CD1c-positive myeloid dendritic cell (primary cell): ENCODE results near the gene NNT.
"Not testable (repeated sequence)": the region's sequence is repeated elsewhere in the genome, so short reads cannot be mapped to it uniquely, and the experiment has no call there.

Experiments
- DNase-seq: peaks from one replicate; pipeline ENCODE4 v3.0.0-alpha.2; 2016; ENCODE audit errors: extremely low spot score

The NNT gene

GRCh38 chr5:43664501-43665040 is 61.6 kb downstream of the NNT start:
- no peak for DNase-seq

DNA sequence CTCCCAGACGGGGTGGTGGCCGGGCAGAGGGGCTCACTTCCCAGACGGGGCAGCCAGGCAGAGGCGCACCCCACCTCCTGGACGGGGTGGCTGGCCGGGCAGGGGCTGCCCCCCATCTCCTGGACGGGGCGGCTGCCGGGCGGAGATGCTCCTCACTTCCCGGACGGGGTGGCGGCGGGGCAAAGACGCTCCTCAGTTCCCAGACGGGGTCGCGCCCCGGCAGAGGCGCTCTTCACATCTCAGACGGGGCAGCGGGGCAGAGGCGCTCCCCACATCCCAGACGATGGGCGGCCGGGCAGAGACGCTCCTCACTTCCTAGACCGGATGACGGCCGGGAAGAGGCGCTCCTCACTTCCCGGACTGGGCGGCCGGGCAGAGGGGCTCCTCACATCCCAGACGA is 62.8 kb downstream of the NNT start:
- DNase-seq, result not testable (repeated sequence)

DNA sequence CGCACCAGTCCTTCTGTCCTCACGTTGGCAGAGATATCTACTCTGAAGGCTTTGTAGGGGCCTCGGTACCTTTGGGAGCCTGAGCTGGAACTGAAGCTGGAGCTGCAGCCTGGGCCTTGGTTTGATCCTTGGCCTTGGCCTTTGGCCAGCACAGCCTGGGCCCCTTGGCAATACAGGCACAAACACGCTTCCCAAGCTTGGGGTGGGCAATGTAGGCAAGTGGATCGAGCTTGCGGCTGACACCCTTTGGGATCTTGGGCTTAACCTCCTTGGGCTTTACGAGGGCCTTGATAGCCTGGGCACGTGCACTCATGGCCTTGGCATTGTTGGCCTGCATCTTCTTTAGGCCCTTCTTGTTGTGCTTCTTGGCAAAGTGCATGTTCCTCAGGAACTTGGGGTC is 63.7 kb downstream of the NNT start:
- not testable (repeated sequence) for DNase-seq

DNA sequence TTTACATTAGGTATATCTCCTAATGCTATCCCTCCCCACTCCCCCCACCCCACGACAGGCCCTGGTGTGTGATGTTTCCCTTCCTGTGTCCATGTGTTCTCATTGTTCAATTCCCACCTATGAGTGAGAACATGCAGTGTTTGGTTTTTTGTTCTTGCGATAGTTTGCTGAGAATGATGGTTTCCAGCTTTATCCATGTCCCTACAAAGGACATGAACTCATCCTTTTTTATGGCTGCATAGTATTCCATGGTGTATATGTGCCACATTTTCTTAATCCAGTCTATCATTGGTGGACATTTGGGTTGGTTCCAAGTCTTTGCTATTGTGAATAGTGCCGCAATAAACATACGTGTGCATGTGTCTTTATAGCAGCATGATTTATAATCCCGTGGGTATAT is 64.4 kb downstream of the NNT start:
- DNase-seq, result not testable (repeated sequence)

DNA sequence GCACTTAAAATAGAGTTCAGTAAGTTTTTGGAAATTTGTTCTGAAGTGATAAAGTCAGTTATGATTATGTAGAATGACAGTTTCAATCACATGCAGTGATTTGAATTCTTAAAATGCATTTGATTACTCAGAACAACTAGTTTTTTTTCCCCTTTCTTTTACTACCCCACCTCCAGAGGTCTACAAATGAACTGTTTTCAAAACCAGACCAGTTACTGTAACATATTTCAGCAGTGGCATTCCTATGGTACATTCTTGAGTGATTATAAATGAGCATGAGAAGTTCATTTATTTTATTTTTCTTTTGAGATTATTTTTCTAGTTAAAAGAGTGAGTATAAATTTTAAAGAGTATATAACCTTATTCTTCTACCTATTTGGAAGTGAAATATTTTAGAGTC is 71.6 kb downstream of the NNT start:
- no peak for DNase-seq

DNA sequence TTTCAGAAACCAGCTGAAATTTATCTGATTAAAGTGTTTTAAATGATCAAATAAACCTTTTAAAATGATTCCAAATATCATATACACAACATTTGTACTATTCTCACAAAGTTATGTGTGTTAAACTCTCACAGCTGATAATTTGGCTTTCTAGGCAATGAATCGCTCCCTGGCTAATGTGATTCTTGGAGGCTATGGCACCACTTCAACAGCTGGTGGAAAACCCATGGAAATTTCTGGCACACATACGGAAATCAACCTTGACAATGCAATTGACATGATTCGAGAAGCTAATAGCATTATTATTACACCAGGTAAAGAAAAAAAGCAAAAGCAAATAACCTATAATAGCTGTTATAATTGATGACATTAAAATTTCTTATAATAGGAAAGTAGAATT is 72.4 kb downstream of the NNT start:
- DNase-seq, result no peak

DNA sequence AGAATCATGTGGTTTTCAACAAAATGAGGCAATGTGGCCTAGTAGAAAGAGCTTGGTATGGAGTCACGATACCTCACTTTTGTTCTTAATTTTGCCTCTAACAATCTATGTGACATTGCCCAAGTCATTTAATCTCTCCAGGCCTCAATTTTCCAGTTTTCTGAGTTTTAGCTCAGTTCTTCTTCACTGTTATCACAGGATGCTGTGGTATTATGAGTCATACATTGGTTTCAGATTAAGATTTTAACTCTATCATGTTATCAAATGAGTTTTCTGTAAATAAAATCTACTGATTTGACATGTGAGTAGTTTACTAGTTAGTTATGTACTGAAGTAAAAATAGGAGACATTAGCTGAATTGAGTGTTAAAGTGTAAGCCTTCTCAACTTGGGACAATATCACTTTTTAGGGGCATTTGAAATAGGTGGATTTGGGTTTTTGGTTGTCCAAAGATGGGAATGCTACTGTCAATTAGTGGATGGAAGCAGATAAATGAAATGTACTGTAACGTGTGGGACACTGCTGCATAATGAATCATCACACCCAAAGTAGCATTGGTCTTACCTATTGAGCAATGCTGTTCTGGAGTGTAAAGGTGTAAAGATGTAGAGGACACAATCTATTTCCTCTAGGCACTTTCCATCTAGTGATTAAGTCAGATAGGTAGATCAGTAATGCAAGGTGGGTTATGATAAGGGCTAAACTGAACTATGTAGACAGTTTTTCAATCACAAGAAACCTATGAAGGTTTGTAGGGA is 73.3 kb downstream of the NNT start:
- no peak for DNase-seq

DNA sequence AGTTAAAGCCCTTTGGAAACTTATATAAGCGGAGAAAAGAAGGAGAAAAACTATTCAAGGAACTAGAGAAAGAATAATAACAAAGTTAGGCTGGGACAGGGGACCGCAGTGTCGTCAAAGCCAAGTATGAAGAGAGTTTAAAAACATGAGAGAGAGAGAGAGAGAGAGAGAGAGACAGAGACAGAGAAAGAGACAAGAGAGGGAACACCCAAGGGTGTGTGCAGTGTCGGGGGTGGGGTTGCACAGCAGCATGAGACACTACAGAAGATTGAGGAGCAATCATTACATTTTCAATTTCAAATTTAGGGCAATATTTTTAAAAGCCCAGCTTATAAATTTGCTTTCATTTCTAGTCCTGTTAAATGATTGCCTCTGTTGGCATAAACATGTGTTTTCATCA is 74.3 kb downstream of the NNT start:
- no peak for DNase-seq

- no peak for DNase-seq
These were observed 76.2 kb downstream of the NNT start for GRCh38 chr5:43679214-43679613.

DNA sequence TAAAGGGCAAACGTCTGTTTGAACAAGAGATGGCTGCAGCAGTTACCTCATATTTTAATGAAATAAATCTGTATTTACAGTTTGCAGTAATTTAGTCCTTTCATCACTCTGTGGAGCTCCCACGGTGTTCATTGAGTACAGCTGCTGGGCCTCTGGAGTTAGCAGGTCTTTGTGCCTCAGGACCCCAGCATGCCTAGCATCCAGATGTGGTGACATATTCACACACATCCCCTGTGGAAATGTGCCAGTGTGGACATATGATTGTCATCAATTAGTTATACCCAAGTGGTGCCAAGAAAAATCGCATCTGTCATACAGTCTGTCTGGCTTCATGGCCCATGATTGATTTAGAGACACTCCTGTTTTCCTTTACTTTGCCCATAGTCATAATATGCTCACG is 77.3 kb downstream of the NNT start:
- DNase-seq, result no peak

GRCh38 chr5:43683884-43684471 is 81.0 kb downstream of the NNT start:
- no peak for DNase-seq

- DNase-seq, result no peak
These were observed 82.4 kb downstream of the NNT start for GRCh38 chr5:43685252-43685950.

- no peak for DNase-seq
These were observed 84.3 kb downstream of the NNT start for GRCh38 chr5:43687275-43687674.

- DNase-seq, result no peak
These were observed 88.3 kb downstream of the NNT start for GRCh38 chr5:43691275-43691674.

- no peak for DNase-seq
These were observed 88.9 kb downstream of the NNT start for GRCh38 chr5:43691893-43692292.

GRCh38 chr5:43693411-43693810 is 90.4 kb downstream of the NNT start:
- no peak for DNase-seq

DNA sequence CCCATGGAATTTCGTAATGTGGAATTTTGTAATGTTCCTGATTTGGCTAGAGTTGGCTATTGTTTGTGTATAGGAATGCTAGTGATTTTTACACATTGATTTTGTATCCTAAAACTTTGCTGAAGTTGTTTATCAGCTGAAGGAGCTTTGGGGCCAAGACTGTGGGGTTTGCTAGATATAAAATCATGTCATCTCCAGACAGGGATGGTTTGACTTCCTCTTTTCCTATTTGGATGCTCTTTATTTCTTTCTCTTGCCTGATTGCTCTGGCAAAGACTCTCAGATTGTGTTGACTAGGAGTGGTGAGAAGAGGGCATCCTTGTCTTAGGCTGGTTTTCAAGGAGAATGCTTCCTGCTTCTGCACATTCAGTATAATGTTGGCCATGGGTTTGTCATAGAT is 91.0 kb downstream of the NNT start:
- no peak for DNase-seq

- not testable (repeated sequence) for DNase-seq
These were observed 93.5 kb downstream of the NNT start for GRCh38 chr5:43696444-43696843.

DNA sequence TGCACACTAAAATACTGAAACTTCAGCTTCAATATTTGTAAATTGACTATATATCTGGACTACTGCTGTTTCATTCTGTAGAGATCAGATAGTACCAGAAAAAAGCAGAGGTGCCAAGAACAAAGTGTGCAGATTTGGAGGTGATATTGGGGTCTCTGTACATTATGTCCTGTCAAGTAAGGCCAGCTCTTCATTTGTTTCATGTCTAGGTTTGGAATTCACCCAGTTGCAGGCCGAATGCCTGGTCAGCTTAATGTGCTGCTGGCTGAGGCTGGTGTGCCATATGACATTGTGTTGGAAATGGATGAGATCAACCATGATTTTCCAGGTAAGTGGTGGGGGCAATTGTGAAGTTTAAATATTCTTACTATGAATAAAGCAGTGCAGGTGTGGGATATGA is 96.9 kb downstream of the NNT start:
- no peak for DNase-seq

GRCh38 chr5:43700601-43701000 is 97.6 kb downstream of the NNT start:
- no peak for DNase-seq

DNA sequence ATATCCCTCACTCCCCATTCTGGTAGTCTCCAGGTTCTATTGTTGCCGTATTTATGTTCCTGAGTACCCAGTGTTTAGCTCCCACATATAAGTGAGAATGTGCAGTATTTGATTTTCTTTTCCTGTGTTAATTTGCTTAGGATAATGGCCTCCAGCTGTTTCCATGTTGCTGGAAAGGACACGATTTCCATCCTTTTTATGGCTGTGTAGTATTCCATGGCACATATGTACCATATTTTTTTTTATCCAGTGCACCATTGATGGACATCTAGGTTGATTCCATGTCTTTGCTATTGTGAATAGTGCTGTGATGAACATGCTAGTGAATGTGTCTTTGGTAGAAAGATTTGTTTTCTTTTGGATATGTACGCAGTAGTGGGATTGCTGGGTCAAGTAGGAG is 98.2 kb downstream of the NNT start:
- no peak for DNase-seq

DNA sequence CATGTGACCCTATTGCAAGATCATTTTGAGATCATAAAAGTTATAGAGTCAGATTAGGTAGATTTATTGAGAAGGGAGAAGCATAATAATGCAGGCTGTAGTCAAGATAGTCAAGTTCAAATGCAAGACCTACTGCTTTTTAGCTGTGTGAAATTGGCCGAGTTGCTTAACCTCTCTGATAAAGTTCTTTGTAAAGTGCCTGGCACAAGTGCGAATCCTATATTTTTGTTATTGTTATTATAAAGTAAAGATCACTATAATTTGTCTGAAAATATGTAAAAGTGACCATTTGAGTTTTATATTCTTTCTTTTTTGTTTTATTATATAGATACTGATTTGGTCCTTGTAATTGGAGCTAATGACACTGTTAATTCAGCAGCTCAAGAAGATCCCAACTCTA is 99.3 kb downstream of the NNT start:
- DNase-seq, result no peak

GRCh38 chr5:43702815-43703214 is 99.8 kb downstream of the NNT start:
- no peak for DNase-seq
